ENCODE results near the gene FCGR2B. TPM values are rescaled to one million over a fixed set of nuclear protein-coding genes. Genes with fewer than 3 reads are reported as not detected.
A peak's percentile ranks its signal among the peaks of the same experiment; 100 is the strongest.
"Not testable (repeated sequence)": the region's sequence is repeated elsewhere in the genome, so short reads cannot be mapped to it uniquely, and the experiment has no call there.

Gene FCGR2B
- total and polyA plus RNA-seq, 4 experiments from 2014 or later = 0.49 to 2.1 (median 0.94) TPM

DNA sequence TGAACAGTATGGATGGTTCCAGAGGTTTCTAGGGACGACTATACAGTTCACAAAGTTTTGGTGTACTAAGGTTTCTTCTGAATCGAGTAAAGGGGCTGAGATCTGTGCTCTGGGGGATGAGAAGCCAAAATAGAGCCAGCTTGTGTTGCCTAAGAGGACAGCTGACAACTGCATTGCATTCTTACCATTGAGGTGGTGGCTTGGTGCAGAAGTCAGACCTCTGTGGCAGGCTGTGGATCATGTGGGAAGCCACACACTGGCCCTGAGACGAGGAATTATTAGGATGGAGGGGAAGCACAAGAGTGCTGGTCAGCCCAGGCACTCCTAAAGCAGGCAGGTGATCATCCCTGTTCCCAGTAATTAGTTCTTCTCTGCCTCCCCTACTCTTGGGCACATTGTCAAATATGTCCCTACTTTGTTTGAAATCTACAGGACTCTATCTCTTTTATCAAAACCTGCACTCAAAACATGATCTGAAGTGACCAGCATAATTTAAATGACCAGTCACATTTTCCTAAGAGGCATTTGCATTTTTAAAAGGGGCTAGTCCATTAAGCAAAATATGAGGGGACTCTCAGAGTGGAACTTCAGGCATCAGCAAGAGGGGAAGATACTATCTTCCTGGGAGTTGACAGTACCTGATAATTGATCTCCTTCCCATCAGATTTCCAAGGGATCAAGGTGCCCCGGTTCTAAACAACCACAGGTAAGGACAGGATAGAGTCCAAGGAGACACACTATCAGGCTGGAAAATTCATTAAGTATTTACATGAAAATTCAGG lies 58.2 kb downstream of the FCGR2B start, which contains the start of gene FCRLB:
Gene FCRLB, plus strand, starts transcription at position 589 of the 782 bp plus-strand sequence. CDS start 1,129 bp downstream, outside the sequence.
- no peak within 1 kb of the TSS for H3K4me3 ChIP-seq (ENCODE audit: low read length in 2 of 2)
- Mint-ChIP-seq H3K36me3 (peaks cover 0 to 1% of the 10 kb centered on the region in 2 donors), H3K4me1 (peaks cover 6 to 21% (median 16%) of the 10 kb centered on the region in 4 donors), H3K9me3 (no peaks in the 10 kb centered on the region), H3K27ac (peak within 1 kb of the TSS in 1 of 7 donors; percentile 49), H3K27me3 (peaks cover 0 to 4% of the 10 kb centered on the region in 2 donors), H3K4me3 (no peak within 1 kb of the TSS)
- no peaks in the 10 kb centered on the region for H3K36me3 ChIP-seq (ENCODE audit: insufficient read depth, low read length)
- no peak within 1 kb of the TSS for H3K27ac ChIP-seq (ENCODE audit: low read depth, low read length)
- no peak for DNase-seq
- peaks cover 8% of the 10 kb centered on the region for H3K4me1 ChIP-seq (ENCODE audit: insufficient read depth, low read length)
- POLR2A ChIA-PET (ENCODE audit: partially characterized antibody) = no interaction called here
- CTCF ChIA-PET (ENCODE audit: partially characterized antibody) = interaction anchor here (2.9 kb wide), 1 partner anchor 17 kb away, joined by 8 read pairs; no protein-coding TSS in a partner anchor
- H3K9me3 ChIP-seq (ENCODE audit: control insufficient read depth in 1 of 2, low read length in 2 of 2) = no peaks in the 10 kb centered on the region
- no peaks in the 10 kb centered on the region for H3K27me3 ChIP-seq (ENCODE audit: insufficient read depth, low read length)
- intact Hi-C loops (cut with micrococcal nuclease) = no loop called here

DNA sequence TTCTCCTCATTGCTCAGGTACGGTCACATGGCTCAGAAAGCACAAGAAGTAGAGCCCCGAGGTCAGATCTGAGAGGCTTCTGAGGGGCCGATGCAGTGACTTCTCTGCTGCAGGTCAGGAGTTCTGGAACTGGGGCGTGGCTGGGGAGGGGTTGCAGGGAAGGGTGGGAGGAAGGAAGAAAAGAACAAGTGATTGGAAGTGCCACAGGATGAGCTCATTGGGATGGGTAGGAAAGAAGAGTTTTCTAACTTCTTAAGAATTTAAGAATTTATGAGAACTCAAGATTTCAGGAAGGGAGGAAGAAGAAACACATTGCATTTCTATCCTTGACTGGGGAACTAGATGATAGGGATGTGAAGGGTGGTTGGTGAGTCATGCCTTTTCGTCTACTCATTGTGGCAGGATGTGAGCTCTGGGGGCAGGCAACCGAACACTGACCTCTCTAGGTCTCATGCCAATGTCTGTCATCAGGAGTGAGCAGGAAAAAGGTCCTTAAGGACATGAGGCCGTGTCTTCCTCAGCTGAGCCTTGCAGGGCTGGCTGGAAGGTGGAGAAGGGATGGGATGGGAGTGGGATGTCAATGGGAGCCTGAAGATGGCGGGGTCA lies 58.9 kb downstream of the FCGR2B start:
- Mint-ChIP-seq H3K27me3 (peaks cover 0 to 4% of the 10 kb centered on the region in 2 donors), H3K9me3 (no peaks in the 10 kb centered on the region), H3K27ac (peak overlapping the region in 1 of 7 donors; percentile 49), H3K4me1 (peaks cover 6 to 23% (median 16%) of the 10 kb centered on the region in 4 donors), H3K36me3 (peaks cover 0 to 4% of the 10 kb centered on the region in 2 donors), H3K4me3 (no peak overlapping the region)
- DNase-seq = no peak
- no peak overlapping the region for H3K27ac ChIP-seq (ENCODE audit: low read depth, low read length)
- no peaks in the 10 kb centered on the region for H3K36me3 ChIP-seq (ENCODE audit: insufficient read depth, low read length)
- POLR2A ChIA-PET (ENCODE audit: partially characterized antibody) = no interaction called here
- no peaks in the 10 kb centered on the region for H3K9me3 ChIP-seq (ENCODE audit: control insufficient read depth in 1 of 2, low read length in 2 of 2)
- H3K4me1 ChIP-seq (ENCODE audit: insufficient read depth, low read length) = peaks cover 8% of the 10 kb centered on the region
- intact Hi-C loops (cut with micrococcal nuclease) = no loop called here
- CTCF ChIA-PET (ENCODE audit: partially characterized antibody) = interaction anchor here (2.9 kb wide), 1 partner anchor 16 kb away, joined by 8 read pairs; no protein-coding TSS in a partner anchor
- H3K4me3 ChIP-seq (ENCODE audit: low read length in 2 of 2) = no peak overlapping the region
- H3K27me3 ChIP-seq (ENCODE audit: insufficient read depth, low read length) = no peaks in the 10 kb centered on the region

DNA sequence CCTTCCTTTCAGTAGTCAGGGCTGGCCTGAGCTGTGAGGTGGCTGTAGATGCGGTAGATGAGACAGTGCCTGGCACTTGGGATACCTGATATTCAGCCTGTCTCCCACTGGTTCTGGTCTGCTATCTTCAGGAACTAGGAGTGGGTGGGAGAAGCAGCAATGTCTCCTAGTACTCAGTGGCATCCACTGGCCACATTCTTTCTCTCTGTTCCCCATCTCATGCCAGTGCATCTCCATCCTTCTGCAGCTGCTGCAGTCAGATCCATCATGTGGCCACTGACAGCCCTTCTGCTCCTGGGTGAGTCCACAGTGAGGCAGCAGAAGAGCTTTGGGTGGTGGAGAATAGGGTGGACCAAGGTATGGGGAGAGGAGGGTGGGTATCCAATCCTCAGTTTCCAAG lies 59.5 kb downstream of the FCGR2B start:
- Histone ChIP-seq H3K27ac (ENCODE audit: low read depth, low read length) (no peak overlapping the region), H3K4me1 (ENCODE audit: insufficient read depth, low read length) (peaks cover 9% of the 10 kb centered on the region), H3K27me3 (ENCODE audit: insufficient read depth, low read length) (no peaks in the 10 kb centered on the region), H3K4me3 (ENCODE audit: low read length in 2 of 2) (no peak overlapping the region), H3K36me3 (ENCODE audit: insufficient read depth, low read length) (no peaks in the 10 kb centered on the region), H3K9me3 (ENCODE audit: control insufficient read depth in 1 of 2, low read length in 2 of 2) (no peaks in the 10 kb centered on the region)
- intact Hi-C loops (cut with micrococcal nuclease) = no loop called here
- Mint-ChIP-seq H3K4me1 (peaks cover 6 to 25% (median 17%) of the 10 kb centered on the region in 4 donors), H3K9me3 (no peaks in the 10 kb centered on the region), H3K27me3 (no peaks in the 10 kb centered on the region), H3K4me3 (no peak overlapping the region), H3K27ac (no peak overlapping the region), H3K36me3 (peaks cover 0 to 4% of the 10 kb centered on the region in 2 donors)
- CTCF ChIA-PET (ENCODE audit: partially characterized antibody) = interaction anchor here (2.9 kb wide), 1 partner anchor 16 kb away, joined by 8 read pairs; no protein-coding TSS in a partner anchor
- POLR2A ChIA-PET (ENCODE audit: partially characterized antibody) = no interaction called here
- DNase-seq = no peak

DNA sequence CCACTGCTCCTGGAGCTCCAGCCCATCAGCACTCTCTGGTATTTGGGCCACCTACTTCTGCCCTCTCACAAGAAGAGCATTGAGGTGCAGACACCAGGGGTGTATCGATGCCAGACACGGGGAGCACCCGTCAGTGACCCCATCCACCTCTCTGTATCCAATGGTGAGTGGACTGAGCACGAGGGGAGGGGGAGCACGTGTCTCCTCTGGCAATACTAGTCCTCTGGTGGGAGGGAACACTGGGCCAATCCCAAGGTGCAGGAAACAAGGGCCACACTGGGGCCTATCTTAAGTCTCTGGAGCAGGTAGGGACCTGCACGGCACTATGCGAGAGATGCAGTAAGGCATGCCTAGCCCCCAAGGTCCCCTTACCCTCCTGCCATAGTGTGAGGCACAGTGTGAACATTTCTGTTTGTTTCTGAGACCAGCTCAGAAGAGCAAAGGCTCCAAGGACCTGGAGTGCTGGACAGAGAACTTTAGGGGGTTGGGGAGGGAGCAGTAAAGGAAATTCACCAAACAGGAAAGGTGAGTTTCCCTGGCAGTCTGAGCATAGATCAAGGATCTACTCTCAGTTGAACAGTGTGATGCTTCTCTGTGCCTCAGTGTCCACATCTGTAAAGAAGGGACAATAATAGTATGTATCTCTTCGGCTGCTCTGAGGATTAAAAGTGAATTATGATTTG lies 60.7 kb downstream of the FCGR2B start:
- H3K27ac ChIP-seq (ENCODE audit: low read depth, low read length) = no peak overlapping the region
- Mint-ChIP-seq H3K27ac (peak overlapping the region in 1 of 7 donors; percentile 23), H3K27me3 (no peaks in the 10 kb centered on the region), H3K36me3 (peaks cover 0 to 6% of the 10 kb centered on the region in 2 donors), H3K4me1 (peaks cover 13 to 34% (median 25%) of the 10 kb centered on the region in 4 donors), H3K9me3 (no peaks in the 10 kb centered on the region), H3K4me3 (peak overlapping the region in 3 of 8 donors; percentile 15 to 49 (median 45))
- H3K4me3 ChIP-seq (ENCODE audit: low read length in 2 of 2) = no peak overlapping the region
- no peak for DNase-seq
- peaks cover 21% of the 10 kb centered on the region for H3K4me1 ChIP-seq (ENCODE audit: insufficient read depth, low read length)
- H3K27me3 ChIP-seq (ENCODE audit: insufficient read depth, low read length) = no peaks in the 10 kb centered on the region
- ChIA-PET POLR2A (ENCODE audit: partially characterized antibody) (no interaction called here), CTCF (ENCODE audit: partially characterized antibody) (interaction anchor here (2.9 kb wide), 1 partner anchor 14 kb away, joined by 8 read pairs; no protein-coding TSS in a partner anchor)
- intact Hi-C loops (cut with micrococcal nuclease) = no loop called here
- no peaks in the 10 kb centered on the region for H3K36me3 ChIP-seq (ENCODE audit: insufficient read depth, low read length)
- no peaks in the 10 kb centered on the region for H3K9me3 ChIP-seq (ENCODE audit: control insufficient read depth in 1 of 2, low read length in 2 of 2)

DNA sequence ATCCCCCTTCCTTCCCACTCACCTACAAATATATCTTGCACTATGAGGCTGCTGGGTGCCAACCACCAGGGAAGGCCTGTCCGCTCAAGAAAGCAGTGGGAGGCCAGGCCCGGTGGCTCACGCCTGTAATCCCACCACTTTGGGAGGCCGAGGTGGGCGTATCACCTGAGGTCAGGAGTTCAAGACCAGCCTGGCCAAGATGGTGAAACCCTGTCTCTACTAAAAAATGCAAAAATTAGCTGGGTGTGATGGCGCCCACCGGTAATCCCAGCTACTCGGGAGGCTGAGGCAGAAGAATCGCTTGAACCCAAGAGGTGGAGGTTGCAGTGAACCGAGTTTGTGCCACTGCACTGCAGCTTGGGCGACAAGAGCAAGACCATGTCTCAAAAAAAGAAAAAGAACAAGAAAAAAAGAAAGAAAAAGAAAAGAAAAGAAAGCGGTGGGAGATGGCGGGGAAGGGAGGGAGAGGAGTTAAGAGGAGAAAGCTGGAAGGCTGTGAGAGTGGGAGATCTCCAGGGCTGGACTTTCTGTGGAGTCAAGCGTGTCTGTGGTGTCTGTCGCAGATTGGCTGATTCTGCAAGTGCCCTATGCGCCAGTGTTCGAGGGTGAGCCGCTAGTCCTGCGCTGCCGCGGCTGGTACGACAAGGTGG lies 62.4 kb downstream of the FCGR2B start:
- not testable (repeated sequence) for H3K9me3 ChIP-seq (ENCODE audit: control insufficient read depth in 1 of 2, low read length in 2 of 2); H3K9me3 Mint-ChIP-seq; H3K27me3 ChIP-seq (ENCODE audit: insufficient read depth, low read length); H3K36me3 Mint-ChIP-seq; H3K27ac ChIP-seq (ENCODE audit: low read depth, low read length); H3K36me3 ChIP-seq (ENCODE audit: insufficient read depth, low read length); H3K27me3 Mint-ChIP-seq; DNase-seq
- ChIA-PET POLR2A (ENCODE audit: partially characterized antibody) (interaction anchor here (1.0 to 4.6 kb wide), 11 partner anchors 9 to 1802 kb away, joined by 3 to 104 read pairs (median 12); partner anchors contain the start of gene DUSP12), CTCF (ENCODE audit: partially characterized antibody) (interaction anchor here (1.1 to 6.6 kb wide), 7 partner anchors 9 to 343 kb away, joined by 3 to 103 read pairs (median 6); partner anchors contain the start of gene DUSP12)
- H3K4me3 ChIP-seq (ENCODE audit: low read length in 2 of 2) = peak overlapping the region; percentile 79 to 85
- H3K4me1 ChIP-seq (ENCODE audit: insufficient read depth, low read length) = peaks cover 34% of the 10 kb centered on the region
- Mint-ChIP-seq H3K4me3 (peak overlapping the region; percentile 92 to 100 (median 96)), H3K4me1 (peaks cover 23 to 47% (median 36%) of the 10 kb centered on the region in 4 donors), H3K27ac (peak overlapping the region; percentile 47 to 90 (median 82))
- intact Hi-C loops (cut with micrococcal nuclease) = loop anchor here (5.0 kb wide), 1 partner anchor 183 kb away; no protein-coding TSS in a partner anchor

DNA sequence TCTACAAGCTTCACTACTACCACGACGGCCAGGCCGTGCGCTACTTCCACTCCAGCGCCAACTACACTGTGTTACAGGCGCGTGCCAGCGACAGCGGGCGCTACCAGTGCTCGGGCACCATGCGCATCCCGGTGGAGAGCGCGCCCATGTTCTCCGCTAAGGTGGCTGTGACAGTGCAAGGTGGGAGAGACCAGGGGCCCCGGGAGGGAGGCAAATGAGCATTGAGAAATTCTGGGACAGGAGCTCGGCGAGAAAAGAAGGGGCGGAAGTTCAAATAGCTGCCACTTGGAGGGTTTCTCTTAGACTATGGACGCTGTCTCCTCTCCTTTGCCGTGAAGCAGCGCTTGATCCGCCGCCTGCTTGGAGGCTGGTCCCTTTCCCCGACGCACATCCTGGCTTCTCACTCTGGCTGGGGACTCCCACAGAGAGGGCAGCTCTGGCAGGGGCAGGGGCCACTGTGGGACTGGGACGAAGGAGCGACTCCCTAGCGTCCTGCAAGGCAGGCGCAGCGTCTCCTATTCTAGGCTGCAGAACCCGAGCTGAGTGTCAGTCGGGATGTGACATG lies 63.0 kb downstream of the FCGR2B start:
- Mint-ChIP-seq H3K36me3 (peaks cover 0 to 6% of the 10 kb centered on the region in 2 donors), H3K9me3 (no peaks in the 10 kb centered on the region), H3K27me3 (no peaks in the 10 kb centered on the region), H3K27ac (peak overlapping the region; percentile 47 to 90 (median 82)), H3K4me3 (peak overlapping the region; percentile 92 to 100 (median 96)), H3K4me1 (peaks cover 24 to 49% (median 38%) of the 10 kb centered on the region in 4 donors)
- CTCF ChIA-PET (ENCODE audit: partially characterized antibody) = interaction anchor here (0.9 to 6.6 kb wide), 9 partner anchors 9 to 344 kb away, joined by 3 to 103 read pairs (median 5); partner anchors contain the start of gene DUSP12
- Histone ChIP-seq H3K4me3 (ENCODE audit: low read length in 2 of 2) (peak overlapping the region; percentile 79 to 85), H3K27me3 (ENCODE audit: insufficient read depth, low read length) (no peaks in the 10 kb centered on the region), H3K36me3 (ENCODE audit: insufficient read depth, low read length) (no peaks in the 10 kb centered on the region), H3K9me3 (ENCODE audit: control insufficient read depth in 1 of 2, low read length in 2 of 2) (no peaks in the 10 kb centered on the region), H3K4me1 (ENCODE audit: insufficient read depth, low read length) (peaks cover 38% of the 10 kb centered on the region), H3K27ac (ENCODE audit: low read depth, low read length) (peak overlapping the region; percentile 45)
- intact Hi-C loops (cut with micrococcal nuclease) = loop anchor here (1.0 to 5.0 kb wide), 4 partner anchors 15 to 184 kb away; partner anchors contain the start of gene ATF6
- DNase-seq = peak; percentile 43 to 52 (median 44)
- POLR2A ChIA-PET (ENCODE audit: partially characterized antibody) = interaction anchor here (1.0 to 4.6 kb wide), 18 partner anchors 8 to 1803 kb away, joined by 3 to 104 read pairs (median 4); partner anchors contain the start of gene DUSP12
